ENCODE data around the gene CEP290. TPM values are rescaled to one million over a fixed set of nuclear protein-coding genes. Genes with fewer than 3 reads are reported as not detected.

The CEP290 gene
- total RNA-seq, 1 experiment from 2014 or later = 9.6 TPM

DNA sequence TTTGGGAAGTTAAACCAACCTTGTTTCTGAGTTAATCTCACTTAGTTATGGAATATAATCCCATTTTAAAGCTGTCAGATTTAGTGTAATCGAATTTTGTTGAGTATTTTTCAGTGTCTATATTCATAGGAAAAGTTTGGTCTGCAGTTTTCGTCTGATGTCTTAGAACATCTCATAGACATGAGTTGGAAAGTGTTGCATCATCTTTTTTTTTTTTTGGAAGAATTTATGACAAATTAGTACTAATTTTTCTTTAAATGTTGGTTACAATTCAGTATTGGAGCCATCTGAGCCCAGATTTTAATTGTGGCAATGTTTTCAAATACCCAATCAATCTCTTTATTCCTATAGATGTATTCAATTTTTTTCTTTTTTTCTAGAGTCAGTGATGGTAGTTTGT is 140.6 kb downstream of the CEP290 start (continued):
- TF ChIP-seq, protein P1, sequence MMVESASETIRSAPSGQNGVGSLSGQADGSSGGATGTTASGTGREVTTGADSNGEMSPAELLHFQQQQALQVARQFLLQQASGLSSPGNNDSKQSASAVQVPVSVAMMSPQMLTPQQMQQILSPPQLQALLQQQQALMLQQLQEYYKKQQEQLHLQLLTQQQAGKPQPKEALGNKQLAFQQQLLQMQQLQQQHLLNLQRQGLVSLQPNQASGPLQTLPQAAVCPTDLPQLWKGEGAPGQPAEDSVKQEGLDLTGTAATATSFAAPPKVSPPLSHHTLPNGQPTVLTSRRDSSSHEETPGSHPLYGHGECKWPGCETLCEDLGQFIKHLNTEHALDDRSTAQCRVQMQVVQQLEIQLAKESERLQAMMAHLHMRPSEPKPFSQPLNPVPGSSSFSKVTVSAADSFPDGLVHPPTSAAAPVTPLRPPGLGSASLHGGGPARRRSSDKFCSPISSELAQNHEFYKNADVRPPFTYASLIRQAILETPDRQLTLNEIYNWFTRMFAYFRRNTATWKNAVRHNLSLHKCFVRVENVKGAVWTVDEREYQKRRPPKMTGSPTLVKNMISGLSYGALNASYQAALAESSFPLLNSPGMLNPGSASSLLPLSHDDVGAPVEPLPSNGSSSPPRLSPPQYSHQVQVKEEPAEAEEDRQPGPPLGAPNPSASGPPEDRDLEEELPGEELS (CRISPR knock-in tag; IDR thresholded peaks at IDR 0.05) = no peak

Other genes with a start within 250 kb of the CEP290 start
- 0.07 TPM in 1 of 3 replicates, not detected in the others for gene C12orf50, start 112.7 kb downstream of the CEP290 start, total RNA-seq (2021)
- 36.9 to 39.8 TPM (median 38.8 TPM) in 3 replicates for gene TMTC3, start 219 bp upstream of the CEP290 start, total RNA-seq (2021)

Data from WTC11 (cell line).